Measurements from ENCODE around the gene MAPK8. TPM values are rescaled to one million over a fixed set of nuclear protein-coding genes. Genes with fewer than 3 reads are reported as not detected.

The MAPK8 gene
- total RNA-seq, 1 donor from 2014 or later, result 43.2 TPM

DNA sequence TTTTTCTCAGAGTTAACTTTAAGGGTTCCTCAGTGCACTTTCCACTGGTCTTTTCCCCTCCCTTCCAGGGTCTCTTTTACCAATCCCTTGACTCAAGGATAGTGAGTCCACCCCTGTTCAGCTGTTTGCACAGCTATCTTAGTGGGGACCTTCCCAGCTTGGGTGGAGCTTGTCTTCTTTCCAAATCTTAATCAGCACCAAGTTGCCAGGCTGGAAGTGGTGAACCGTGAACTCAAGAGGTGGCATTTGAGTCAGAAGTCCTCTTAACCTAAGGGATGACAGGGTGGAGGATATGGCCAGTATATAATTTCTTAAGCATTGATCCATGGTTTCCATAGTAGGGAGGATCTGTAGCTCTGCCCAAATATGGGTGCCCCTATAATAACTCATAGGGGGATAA is 25.0 kb downstream of the MAPK8 start:
- H3K4me3 ChIP-seq (ENCODE audit: low read depth, low read length), result no peak overlapping the region
- no peaks in the 10 kb centered on the region for H3K27me3 ChIP-seq (ENCODE audit: control insufficient read depth, insufficient read depth, low read length)
- TF ChIP-seq, protein P1, sequence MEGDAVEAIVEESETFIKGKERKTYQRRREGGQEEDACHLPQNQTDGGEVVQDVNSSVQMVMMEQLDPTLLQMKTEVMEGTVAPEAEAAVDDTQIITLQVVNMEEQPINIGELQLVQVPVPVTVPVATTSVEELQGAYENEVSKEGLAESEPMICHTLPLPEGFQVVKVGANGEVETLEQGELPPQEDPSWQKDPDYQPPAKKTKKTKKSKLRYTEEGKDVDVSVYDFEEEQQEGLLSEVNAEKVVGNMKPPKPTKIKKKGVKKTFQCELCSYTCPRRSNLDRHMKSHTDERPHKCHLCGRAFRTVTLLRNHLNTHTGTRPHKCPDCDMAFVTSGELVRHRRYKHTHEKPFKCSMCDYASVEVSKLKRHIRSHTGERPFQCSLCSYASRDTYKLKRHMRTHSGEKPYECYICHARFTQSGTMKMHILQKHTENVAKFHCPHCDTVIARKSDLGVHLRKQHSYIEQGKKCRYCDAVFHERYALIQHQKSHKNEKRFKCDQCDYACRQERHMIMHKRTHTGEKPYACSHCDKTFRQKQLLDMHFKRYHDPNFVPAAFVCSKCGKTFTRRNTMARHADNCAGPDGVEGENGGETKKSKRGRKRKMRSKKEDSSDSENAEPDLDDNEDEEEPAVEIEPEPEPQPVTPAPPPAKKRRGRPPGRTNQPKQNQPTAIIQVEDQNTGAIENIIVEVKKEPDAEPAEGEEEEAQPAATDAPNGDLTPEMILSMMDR (IDR thresholded peaks at IDR 0.05; ENCODE audit: insufficient read depth, low read length, severe bottlenecking), result no peak
- H3K36me3 ChIP-seq (ENCODE audit: control insufficient read depth, insufficient read depth, low read length), result no peaks in the 10 kb centered on the region
- DNase-seq (ENCODE audit: low read depth), result no peak
- FAIRE-seq, result no peak

DNA sequence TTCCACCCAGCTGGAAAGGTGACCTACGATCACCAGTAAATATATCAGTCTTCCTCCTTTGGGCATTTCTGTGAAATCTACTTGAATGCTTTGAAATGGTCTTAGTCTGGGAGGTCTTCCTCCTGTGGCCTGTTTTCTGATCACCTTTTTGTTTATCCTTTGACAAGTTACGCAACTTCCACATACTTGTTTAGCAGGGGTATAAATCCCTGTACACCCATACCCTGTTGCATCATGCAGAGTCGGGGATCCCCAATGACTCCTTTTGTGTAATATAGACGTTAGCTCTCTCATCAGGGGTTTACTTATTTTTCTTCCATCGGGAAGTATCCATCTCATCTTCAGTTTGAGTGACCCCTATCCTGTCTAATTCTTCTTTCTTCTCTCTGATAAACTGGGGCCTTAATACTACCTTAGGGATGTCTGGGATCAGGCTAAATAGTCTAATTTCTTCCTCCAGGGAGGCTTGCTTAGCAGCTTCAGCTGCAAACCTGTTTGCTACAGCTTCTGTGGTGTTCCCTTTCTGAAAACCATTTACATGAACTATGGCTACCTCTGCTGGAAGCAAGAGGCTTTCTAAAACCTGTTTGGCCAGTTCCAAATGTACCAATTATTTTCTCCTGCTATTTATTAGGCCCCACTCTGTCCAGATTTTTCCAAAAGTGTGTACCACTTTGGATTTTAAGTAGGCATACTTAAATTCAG is 25.8 kb downstream of the MAPK8 start:
- FAIRE-seq (no peak), DNase-seq (ENCODE audit: low read depth) (no peak)
- no peaks in the 10 kb centered on the region for H3K27me3 ChIP-seq (ENCODE audit: control insufficient read depth, insufficient read depth, low read length)
- H3K36me3 ChIP-seq (ENCODE audit: control insufficient read depth, insufficient read depth, low read length), result no peaks in the 10 kb centered on the region
- TF ChIP-seq, protein P1 (IDR thresholded peaks at IDR 0.05; ENCODE audit: insufficient read depth, low read length, severe bottlenecking), result no peak
- no peak overlapping the region for H3K4me3 ChIP-seq (ENCODE audit: low read depth, low read length)

DNA sequence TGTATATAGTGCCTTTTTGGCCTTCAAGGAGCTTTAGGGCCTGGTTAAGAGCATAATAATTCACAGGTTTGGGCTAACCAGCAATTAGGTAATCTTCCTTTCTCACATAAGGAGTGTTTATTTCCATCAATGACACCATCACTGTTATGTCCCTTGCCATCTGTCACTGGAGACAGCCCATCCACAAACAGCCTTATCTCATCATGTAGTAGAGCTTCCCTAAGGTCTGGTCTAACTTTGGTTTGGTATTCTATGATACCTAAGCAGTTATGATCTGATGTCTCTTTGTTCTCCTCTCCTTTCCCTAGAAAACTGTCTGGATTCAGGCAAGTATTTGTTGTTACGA is 26.4 kb downstream of the MAPK8 start:
- FAIRE-seq (no peak), DNase-seq (ENCODE audit: low read depth) (no peak)
- Histone ChIP-seq H3K4me3 (ENCODE audit: low read depth, low read length) (no peak overlapping the region), H3K27me3 (ENCODE audit: control insufficient read depth, insufficient read depth, low read length) (no peaks in the 10 kb centered on the region), H3K36me3 (ENCODE audit: control insufficient read depth, insufficient read depth, low read length) (no peaks in the 10 kb centered on the region)
- TF ChIP-seq, protein P1 (IDR thresholded peaks at IDR 0.05; ENCODE audit: insufficient read depth, low read length, severe bottlenecking), result no peak

DNA sequence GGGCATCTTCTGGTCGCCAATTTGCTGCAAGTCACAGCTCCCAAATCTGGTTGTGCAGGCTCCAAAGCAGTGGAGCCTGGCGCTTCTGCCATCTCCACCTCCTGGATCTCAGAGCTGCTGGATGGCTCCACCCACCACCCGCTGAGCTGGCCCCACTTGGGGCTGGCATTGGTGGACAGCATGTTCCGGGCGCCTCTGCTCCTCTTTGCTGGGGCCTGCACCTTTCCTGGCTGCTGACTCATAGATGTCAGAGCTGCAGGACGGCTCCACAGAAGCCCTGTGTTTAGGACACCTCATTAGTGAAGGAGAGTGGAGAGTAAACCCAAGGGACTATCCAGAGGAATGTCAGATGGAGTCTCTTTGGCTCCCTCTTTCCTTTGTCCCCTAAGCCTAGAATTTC is 27.4 kb downstream of the MAPK8 start:
- Histone ChIP-seq H3K36me3 (ENCODE audit: control insufficient read depth, insufficient read depth, low read length) (no peaks in the 10 kb centered on the region), H3K4me3 (ENCODE audit: low read depth, low read length) (no peak overlapping the region)
- DNase-seq (ENCODE audit: low read depth), result peak; percentile 22

DNA sequence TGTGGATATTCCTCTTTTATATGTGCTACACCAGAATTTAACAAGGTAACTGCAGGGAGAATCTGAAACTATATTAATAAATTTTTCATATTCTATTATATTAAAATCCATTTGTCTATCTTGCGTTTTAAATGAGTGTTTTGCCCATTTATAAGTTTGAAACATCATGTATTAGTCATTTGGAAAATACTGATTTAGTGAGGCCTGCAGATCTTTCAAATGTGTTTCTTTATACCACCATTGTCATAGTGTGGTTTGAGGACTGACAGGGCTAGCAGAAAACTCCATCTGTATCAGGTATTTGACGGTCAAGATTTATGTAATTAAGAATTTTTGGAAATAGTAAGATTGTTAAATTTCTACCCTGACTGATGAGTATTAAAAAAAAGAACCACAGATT is 29.3 kb downstream of the MAPK8 start:
- no peak for FAIRE-seq
- DNase-seq (ENCODE audit: low read depth), result no peak
- H3K4me3 ChIP-seq (ENCODE audit: low read depth, low read length), result no peak overlapping the region
- H3K27me3 ChIP-seq (ENCODE audit: control insufficient read depth, insufficient read depth, low read length), result no peaks in the 10 kb centered on the region
- TF ChIP-seq, protein P1 (IDR thresholded peaks at IDR 0.05; ENCODE audit: insufficient read depth, low read length, severe bottlenecking), result no peak
- no peaks in the 10 kb centered on the region for H3K36me3 ChIP-seq (ENCODE audit: control insufficient read depth, insufficient read depth, low read length)

More for the DNA sequence above, 27.4 kb downstream of the MAPK8 start:
- FAIRE-seq, result no peak
- TF ChIP-seq, protein P1 (IDR thresholded peaks at IDR 0.05; ENCODE audit: insufficient read depth, low read length, severe bottlenecking), result no peak
- H3K27me3 ChIP-seq (ENCODE audit: control insufficient read depth, insufficient read depth, low read length), result no peaks in the 10 kb centered on the region
